Measurements from ENCODE around the gene COL18A1. TPM values are rescaled to one million over a fixed set of nuclear protein-coding genes. Genes with fewer than 3 reads are reported as not detected.

The COL18A1 gene
- polyA plus RNA-seq, 4 donors = 57.4 to 211 (median 114) TPM

GRCh38 chr21:45411810-45412206 is 6.8 kb downstream of the COL18A1 start:
- DNase-seq (ENCODE audit: low read depth in 4 of 4, low spot score in 3 of 4) = no peak

DNA sequence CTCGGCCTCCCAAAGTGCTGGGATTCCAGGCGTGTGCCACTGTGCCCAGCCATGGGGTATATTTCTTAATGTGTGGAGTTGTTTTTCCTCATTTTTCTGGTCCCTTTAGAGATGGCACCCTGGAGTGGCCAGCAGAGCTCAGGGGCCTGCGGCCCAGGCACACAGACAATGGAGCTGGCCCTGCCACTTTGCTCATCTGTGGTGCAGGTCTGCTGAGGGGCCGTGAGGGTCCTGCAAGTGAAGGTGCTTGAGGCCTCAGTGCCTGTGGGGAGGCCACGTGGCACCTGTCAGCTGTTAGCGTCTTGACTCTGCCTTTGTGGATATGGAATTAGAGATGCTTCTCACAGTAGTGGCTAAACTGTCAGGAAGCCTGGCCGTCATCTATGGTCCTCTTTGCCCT is 7.5 kb downstream of the COL18A1 start:
- DNase-seq (ENCODE audit: low read depth in 4 of 4, low spot score in 3 of 4) = no peak

DNA sequence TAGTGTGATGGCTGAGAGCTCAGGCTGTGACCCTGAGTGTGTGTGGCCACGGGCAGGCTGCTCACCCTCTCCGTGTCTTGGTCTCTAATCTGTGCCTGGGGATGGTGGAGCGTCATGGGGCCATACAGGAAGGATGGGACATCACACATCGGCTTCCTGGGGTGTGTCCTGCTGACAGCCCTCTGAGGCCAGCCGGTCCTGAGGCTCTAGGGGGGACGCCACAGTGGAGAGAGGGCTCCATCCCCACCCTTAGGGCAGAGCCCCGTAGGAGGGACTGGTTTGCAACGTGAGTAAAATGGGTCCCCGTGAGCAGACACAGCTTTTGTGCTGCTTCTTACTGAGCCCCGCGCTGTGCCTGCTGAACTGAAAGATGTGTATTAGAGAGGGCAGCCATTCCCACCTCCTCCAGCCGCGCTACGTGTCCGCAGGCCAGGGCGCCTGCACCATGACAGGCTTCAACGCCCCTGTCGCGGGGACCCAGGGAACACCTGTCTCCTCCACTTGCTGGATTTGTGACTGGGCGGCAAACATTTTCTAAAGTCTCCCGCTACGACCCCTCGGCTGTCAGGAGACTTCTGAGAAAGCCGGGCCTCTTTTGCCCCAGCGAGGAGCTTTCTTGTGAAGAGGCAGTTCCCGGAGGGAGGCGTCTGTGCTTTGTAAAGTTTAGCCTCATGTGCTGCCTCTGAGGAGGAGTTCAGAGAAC is 8.1 kb downstream of the COL18A1 start:
- DNase-seq (ENCODE audit: low read depth in 4 of 4, low spot score in 3 of 4) = no peak

DNA sequence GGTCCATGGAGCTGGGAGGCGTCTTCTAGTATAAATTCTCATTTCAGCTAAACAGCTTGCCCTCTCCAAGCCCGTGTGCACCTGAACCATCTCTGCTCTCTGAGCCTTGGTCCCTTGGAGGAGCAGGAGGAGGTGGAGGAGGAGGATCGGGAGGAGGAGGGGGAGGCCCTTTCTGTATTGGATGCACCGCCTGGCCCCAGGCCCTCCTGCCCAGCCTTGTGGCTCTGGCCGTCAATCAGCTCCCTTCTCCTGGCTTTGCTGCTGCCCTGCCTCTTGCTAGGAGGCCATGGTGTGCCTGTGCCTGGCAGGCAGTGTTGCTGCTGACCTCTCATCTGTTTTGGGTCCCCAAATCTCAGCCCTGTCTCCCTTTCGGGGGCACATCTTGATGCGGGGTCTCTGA is 9.0 kb downstream of the COL18A1 start:
- no peak for DNase-seq (ENCODE audit: low read depth in 4 of 4, low spot score in 3 of 4)

DNA sequence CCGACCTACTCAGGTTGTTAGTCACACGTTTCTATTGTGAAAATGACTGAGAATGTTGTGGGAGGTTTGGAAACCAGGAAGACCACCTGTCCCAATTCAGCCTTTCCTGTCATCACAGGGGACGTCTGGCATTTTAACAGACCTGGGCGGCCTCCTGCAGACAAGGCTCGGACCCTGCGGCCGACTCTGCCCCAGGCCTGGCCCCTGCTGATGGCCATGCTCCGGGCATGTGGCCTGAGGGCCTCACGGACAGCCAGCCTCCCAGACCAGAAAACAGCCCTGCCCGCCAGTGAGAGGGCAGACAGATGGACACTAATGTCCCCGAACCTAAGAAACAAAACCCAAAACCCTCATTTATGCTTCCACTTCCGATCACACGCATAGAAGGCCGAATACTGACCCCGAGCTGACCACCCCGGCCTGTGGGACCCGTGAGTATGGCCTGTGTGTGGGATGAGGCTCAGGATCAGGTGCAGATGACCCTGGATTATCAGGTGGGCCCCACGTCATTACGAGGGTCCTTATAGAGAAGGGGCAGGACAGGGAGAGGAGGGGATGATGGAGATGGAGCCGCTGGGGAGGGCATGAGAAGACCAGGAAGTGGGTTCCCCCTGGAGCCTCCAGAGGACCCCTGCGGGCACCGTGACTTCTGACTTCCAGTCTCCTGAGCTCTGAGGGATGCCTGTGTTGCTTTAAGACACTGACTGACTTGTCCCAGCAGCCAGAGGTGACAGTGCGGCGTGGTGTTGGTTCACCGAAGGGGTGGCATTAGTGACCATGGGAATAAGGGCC is 9.6 kb downstream of the COL18A1 start:
- no peak for DNase-seq (ENCODE audit: low read depth in 4 of 4, low spot score in 3 of 4)

DNA sequence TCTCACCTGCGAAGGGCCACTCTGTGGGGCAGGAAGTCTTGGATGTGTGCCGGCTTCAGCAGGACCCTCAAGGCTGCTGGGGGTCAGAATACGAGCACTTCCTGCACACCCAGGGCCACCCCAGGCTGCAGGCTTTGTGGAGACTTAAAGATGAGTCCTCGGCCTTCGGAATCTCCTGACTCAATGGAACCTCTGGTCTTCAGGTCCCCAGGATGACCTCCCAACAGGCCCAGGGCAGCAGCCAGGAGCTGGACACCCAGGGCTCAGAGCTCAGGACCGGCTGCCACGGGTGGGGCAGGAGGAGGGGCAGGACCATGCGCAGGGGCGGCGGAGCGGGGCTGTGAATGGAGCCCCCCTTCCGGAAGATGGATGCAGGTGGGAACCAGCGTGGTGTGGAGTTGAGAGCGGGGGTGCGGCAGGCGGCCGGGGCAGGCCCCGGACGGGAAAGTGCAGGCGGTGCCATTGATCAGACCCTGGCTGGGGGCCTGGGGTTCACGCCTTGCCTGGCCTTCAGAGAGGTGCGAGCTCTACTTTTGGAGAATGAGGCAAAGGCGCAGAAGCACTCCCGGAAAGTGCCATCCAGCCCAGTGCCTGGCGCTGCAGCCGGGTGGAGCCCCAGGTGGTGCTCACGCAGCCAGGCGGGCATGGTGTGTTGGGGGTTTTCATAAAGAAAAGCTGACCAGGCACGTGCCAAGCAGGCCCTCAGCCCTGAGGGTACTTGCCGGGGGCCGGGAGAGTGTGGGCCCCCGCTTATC is 10.4 kb downstream of the COL18A1 start:
- no peak for DNase-seq (ENCODE audit: low read depth in 4 of 4, low spot score in 3 of 4)

GRCh38 chr21:45415943-45416611 is 11.1 kb downstream of the COL18A1 start:
- DNase-seq (ENCODE audit: low read depth in 4 of 4, low spot score in 3 of 4) = no peak

GRCh38 chr21:45416620-45417019 is 11.7 kb downstream of the COL18A1 start:
- no peak for DNase-seq (ENCODE audit: low read depth in 4 of 4, low spot score in 3 of 4)

GRCh38 chr21:45417256-45417950 is 12.4 kb downstream of the COL18A1 start:
- no peak for DNase-seq (ENCODE audit: low read depth in 4 of 4, low spot score in 3 of 4)

GRCh38 chr21:45417951-45418300 is 13.0 kb downstream of the COL18A1 start:
- DNase-seq (ENCODE audit: low read depth in 4 of 4, low spot score in 3 of 4) = no peak

DNA sequence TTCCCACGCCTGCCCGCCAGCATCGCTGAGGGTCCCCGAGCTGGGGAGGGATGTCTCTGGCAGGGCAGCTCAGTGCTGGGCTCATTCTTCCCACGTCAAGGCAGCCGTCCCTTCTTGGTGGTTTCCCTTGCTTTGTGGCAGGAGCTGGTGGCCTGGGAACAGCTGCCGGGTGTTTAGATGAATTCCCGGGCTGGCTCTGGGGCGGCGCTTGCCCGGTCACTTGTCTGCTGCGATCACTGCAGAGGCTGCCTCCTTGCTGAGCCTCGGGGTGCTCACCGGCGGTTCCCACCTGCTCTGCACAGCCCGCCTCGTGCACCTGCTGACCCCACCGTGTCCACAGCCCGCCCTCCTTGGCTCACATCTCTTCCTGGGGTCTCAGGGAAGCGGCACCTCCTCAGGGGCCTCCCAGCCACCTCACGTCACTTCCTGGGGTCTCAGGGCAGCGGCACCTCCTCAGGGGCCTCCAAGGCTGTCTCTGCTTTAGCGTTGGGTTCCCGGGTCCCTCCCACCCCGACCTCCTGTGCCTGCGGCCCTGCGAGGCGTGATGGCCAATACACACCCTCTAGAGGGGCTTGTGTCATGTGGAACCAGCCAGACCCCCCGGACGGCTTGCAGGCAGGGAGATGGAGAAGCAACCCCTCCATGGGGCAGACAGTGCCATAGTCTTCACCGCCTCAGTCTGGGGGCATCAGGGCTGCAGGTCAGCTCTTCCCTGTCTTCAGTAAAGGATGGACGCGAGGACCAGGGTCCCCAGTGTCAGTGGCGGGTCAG is 13.5 kb downstream of the COL18A1 start:
- no peak for DNase-seq (ENCODE audit: low read depth in 4 of 4, low spot score in 3 of 4)

GRCh38 chr21:45419162-45419561 is 14.2 kb downstream of the COL18A1 start:
- DNase-seq (ENCODE audit: low read depth in 4 of 4, low spot score in 3 of 4) = no peak

DNA sequence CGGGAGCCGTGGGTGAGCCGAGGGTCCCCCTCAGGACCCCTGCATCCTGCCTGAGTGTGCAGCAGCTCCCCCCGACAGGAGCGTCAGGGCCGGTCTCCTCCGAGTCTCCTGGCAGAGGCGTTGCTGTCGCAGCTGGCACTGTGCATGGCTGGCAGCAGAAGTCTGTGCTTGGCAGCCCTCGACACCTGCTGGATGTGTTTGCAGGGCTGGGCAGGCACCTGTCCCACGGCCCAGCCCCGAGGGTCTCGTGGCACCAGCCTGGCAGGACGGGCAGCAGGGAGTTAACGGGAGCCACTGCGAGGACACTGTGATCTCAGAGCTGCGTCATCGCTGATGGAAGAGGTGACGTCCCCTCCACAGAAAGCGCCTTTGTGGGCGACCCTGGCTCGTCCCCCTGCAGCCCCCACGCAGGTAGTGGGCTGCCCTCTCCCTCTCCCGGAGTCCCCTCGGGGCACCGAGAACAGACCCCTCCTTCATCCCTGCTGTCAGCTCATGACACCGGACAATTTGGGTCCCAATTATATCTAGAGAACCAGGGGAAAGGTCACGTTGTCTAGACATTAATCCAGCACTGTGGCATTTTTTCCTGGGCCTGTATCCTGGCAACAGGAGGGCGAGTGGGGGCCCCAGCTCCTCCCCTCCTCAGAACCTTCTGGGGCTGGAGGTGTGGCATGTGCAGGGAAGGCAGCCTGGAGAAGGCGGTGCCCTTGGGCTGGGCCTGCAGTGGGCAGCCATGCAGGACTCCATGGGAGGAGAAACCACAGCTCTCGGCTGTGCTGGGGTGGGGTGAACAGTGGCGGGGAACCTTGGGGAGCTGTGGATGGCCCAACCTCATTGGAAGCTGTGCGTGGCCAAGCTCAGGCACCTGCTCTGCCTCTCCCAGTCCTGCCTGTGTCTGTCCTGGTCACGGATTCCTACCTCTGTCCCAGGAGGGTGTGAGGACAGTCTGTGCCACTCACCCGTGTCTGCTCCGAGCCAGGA is 15.4 kb downstream of the COL18A1 start:
- DNase-seq (ENCODE audit: low read depth in 4 of 4, low spot score in 3 of 4) = no peak

GRCh38 chr21:45421071-45421845 is 16.3 kb downstream of the COL18A1 start:
- no peak for DNase-seq (ENCODE audit: low read depth in 4 of 4, low spot score in 3 of 4)

- DNase-seq (ENCODE audit: low read depth in 4 of 4, low spot score in 3 of 4) = no peak
Measured at GRCh38 chr21:45421846-45422775, 17.1 kb downstream of the COL18A1 start.

DNA sequence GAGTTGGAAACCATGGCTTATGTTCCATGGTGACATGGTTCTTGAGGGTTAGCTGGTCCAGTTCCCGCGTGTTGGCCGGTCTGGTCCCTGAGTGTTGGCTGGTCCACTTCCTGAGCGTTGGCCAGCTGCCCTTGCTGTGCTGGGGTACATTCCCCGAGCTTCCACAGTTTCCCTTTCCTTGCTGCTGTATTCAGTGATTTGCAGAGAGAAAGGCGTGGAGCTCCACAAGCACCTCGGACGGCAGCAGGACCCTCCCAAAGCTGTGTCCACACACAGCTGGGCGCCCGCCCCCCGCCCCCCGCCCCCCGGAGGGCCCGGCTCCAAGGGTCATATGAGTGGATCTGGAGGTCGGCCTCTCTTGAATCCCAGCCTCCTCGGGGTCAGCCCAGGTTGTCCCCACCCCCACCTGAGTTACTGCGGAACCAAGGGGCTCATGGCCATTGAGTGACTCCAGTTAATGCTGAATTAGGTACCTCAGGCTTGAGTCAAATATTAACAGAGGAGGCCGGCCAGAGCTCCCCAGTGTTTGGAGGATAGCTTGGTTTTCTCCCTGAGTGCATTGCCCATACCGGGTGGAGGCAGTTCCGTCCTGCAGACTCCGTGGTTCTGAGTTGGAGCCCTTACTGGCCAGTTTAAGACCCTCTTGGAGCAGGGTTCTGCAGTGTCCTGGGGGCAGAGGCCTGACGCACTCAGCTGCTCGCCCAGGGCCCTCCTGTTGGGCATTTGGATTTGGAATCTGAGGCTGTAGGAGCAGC is 18.4 kb downstream of the COL18A1 start:
- DNase-seq (ENCODE audit: low read depth in 4 of 4, low spot score in 3 of 4) = no peak
